Esophagus (tissue), 2 donors: Measurements from ENCODE around the gene CSTPP1. TPM values are rescaled to one million over a fixed set of nuclear protein-coding genes. Genes with fewer than 3 reads are reported as not detected.
"Not testable (repeated sequence)": the region's sequence is repeated elsewhere in the genome, so short reads cannot be mapped to it uniquely, and the experiment has no call there.

ENCODE experiments used
- H3K27ac ChIP-seq, 2 donors: one replicate each; pipeline ENCODE4 v1.5.1; 2013; ENCODE audit warnings: low read depth in 2 of 2, mild to moderate bottlenecking in 2 of 2, inconsistent platforms in 1 of 2, low read length in 1 of 2, moderate library complexity in 1 of 2
- H3K27me3 ChIP-seq, 2 donors: one replicate each; pipeline ENCODE4 v1.6.1; 2013; ENCODE audit warnings: low read length in 2 of 2, control low read depth in 1 of 2, mild to moderate bottlenecking in 1 of 2; ENCODE audit not compliant: insufficient read depth in 2 of 2, control insufficient read depth in 1 of 2
- H3K36me3 ChIP-seq, 2 donors: one replicate each; pipeline ENCODE4 v1.6.1; 2013; ENCODE audit warnings: low read length in 1 of 2; ENCODE audit not compliant: control insufficient read depth in 2 of 2, insufficient read depth in 2 of 2
- H3K4me1 ChIP-seq, 2 donors: one replicate each; pipeline ENCODE4 v1.6.1; 2013; ENCODE audit warnings: low read length in 1 of 2; ENCODE audit not compliant: control insufficient read depth in 2 of 2, insufficient read depth in 2 of 2
- H3K4me3 ChIP-seq, 2 donors: one replicate each; pipeline ENCODE4 v1.5.1; 2013; ENCODE audit warnings: low read length in 2 of 2, mild to moderate bottlenecking in 2 of 2, low read depth in 1 of 2, moderate library complexity in 1 of 2
- H3K9me3 ChIP-seq, 2 donors: one replicate each; pipeline ENCODE4 v1.6.1; 2013; ENCODE audit warnings: mild to moderate bottlenecking in 2 of 2, low read depth in 1 of 2, low read length in 1 of 2, moderate library complexity in 1 of 2; ENCODE audit not compliant: control insufficient read depth in 2 of 2, insufficient read depth in 1 of 2
- WGBS, 2 donors: extraction: QIAGEN DNeasy Blood & Tissue Kit; methylation state at CpG; one replicate each; pipeline ENCODE4 v1.1.7; 2013; 5-methylcytosine and 5-hydroxymethylcytosine counted together
- polyA plus RNA-seq, 2 donors: library from polyadenylated mRNA; stranded (reverse); fragments of 200-250 nt; gene quantifications; one replicate each; pipeline ENCODE4 v1.2.3, GENCODE V29; 2013
- donor health status: healthy with polysubstance abuse.
- donor health status: Bipolar disorder and iron deficiency.

CSTPP1 gene
- polyA plus RNA-seq, 2 donors: 8.3 to 13.0 TPM

GRCh38 chr11:47067401-47067800 is 130.8 kb downstream of the CSTPP1 start:
- no peaks in the 10 kb centered on the region for H3K27me3 ChIP-seq
- no peaks in the 10 kb centered on the region for H3K36me3 ChIP-seq
- WGBS, 2 donors: 89 to 97% methylated on average over 4 of the region's 4 CpGs

GRCh38 chr11:47070769-47071168 is 134.2 kb downstream of the CSTPP1 start:
- Histone ChIP-seq H3K27ac (no peak overlapping the region), H3K36me3 (no peaks in the 10 kb centered on the region), H3K4me3 (no peak overlapping the region), H3K4me1 (no peaks in the 10 kb centered on the region), H3K27me3 (no peaks in the 10 kb centered on the region), H3K9me3 (no peaks in the 10 kb centered on the region)
- 82 to 92% methylated on average over 1 of the region's 1 CpG for WGBS, 2 donors

More at GRCh38 chr11:47067401-47067800, 130.8 kb downstream of the CSTPP1 start:
- Histone ChIP-seq H3K9me3 (no peaks in the 10 kb centered on the region), H3K4me1 (no peaks in the 10 kb centered on the region), H3K4me3 (no peak overlapping the region), H3K27ac (no peak overlapping the region)

- H3K4me3 ChIP-seq: no peak overlapping the region
- no peak overlapping the region for H3K27ac ChIP-seq
- H3K36me3 ChIP-seq: no peaks in the 10 kb centered on the region
- H3K9me3 ChIP-seq: no peaks in the 10 kb centered on the region
- no peaks in the 10 kb centered on the region for H3K27me3 ChIP-seq
- WGBS, 2 donors: 36 to 41% methylated on average over 3 of the region's 3 CpGs
- no peaks in the 10 kb centered on the region for H3K4me1 ChIP-seq
Observed at GRCh38 chr11:47071341-47071740, 134.8 kb downstream of the CSTPP1 start.

GRCh38 chr11:47071791-47072261 is 135.3 kb downstream of the CSTPP1 start:
- WGBS, 2 donors: 34 to 51% methylated on average over 2 of the region's 2 CpGs
- Histone ChIP-seq H3K4me3 (no peak overlapping the region), H3K27me3 (no peaks in the 10 kb centered on the region), H3K36me3 (no peaks in the 10 kb centered on the region), H3K27ac (peak overlapping the region; percentile 38 to 45), H3K9me3 (no peaks in the 10 kb centered on the region), H3K4me1 (no peaks in the 10 kb centered on the region)

- Histone ChIP-seq H3K27ac (no peak overlapping the region), H3K4me1 (no peaks in the 10 kb centered on the region), H3K9me3 (no peaks in the 10 kb centered on the region), H3K36me3 (no peaks in the 10 kb centered on the region), H3K4me3 (no peak overlapping the region), H3K27me3 (no peaks in the 10 kb centered on the region)
- 42 to 60% methylated on average over 7 of the region's 7 CpGs for WGBS, 2 donors
Observed at GRCh38 chr11:47078751-47079521, 142.4 kb downstream of the CSTPP1 start.

- not testable (repeated sequence) for H3K4me3 ChIP-seq
Observed at GRCh38 chr11:47080775-47081174, 144.2 kb downstream of the CSTPP1 start.

GRCh38 chr11:47083913-47084312 is 147.4 kb downstream of the CSTPP1 start:
- Histone ChIP-seq H3K27ac (no peak overlapping the region), H3K4me1 (no peaks in the 10 kb centered on the region), H3K36me3 (no peaks in the 10 kb centered on the region), H3K27me3 (no peaks in the 10 kb centered on the region), H3K4me3 (no peak overlapping the region), H3K9me3 (no peaks in the 10 kb centered on the region)

More at GRCh38 chr11:47080775-47081174, 144.2 kb downstream of the CSTPP1 start:
- H3K9me3 ChIP-seq, H3K4me1 ChIP-seq, H3K27ac ChIP-seq, H3K27me3 ChIP-seq, H3K36me3 ChIP-seq: not testable (repeated sequence)
- 97 to 98% methylated on average over 1 of the region's 1 CpG for WGBS, 2 donors

GRCh38 chr11:47087801-47088200 is 151.2 kb downstream of the CSTPP1 start:
- Histone ChIP-seq H3K27me3 (no peaks in the 10 kb centered on the region), H3K4me3 (no peak overlapping the region), H3K27ac (no peak overlapping the region), H3K4me1 (no peaks in the 10 kb centered on the region), H3K36me3 (no peaks in the 10 kb centered on the region), H3K9me3 (no peaks in the 10 kb centered on the region)
- WGBS, 2 donors: 81 to 84% methylated on average over 3 of the region's 3 CpGs

GRCh38 chr11:47093541-47093940 is 157.0 kb downstream of the CSTPP1 start:
- Histone ChIP-seq H3K27me3 (no peaks in the 10 kb centered on the region), H3K9me3 (no peaks in the 10 kb centered on the region), H3K36me3 (no peaks in the 10 kb centered on the region), H3K4me1 (no peaks in the 10 kb centered on the region), H3K27ac (no peak overlapping the region), H3K4me3 (no peak overlapping the region)
- WGBS, 2 donors: 93 to 97% methylated on average over 2 of the region's 2 CpGs

GRCh38 chr11:47096871-47097270 is 160.3 kb downstream of the CSTPP1 start:
- H3K4me1 ChIP-seq, H3K9me3 ChIP-seq, H3K27me3 ChIP-seq, H3K27ac ChIP-seq, H3K36me3 ChIP-seq, H3K4me3 ChIP-seq: not testable (repeated sequence)
- WGBS, 2 donors: 77 to 79% methylated on average over 10 to 18 of the region's 22 CpGs
